PFSK-1 (cell line): ENCODE data around the gene CDK7.

Experiments used
- FOXP2 ChIP-seq: optimal IDR thresholded peaks from 2 replicates; pipeline ENCODE3; 2011; ENCODE audit warnings: borderline replicate concordance, control low read depth, inconsistent platforms; ENCODE audit not compliant: insufficient read depth; ENCODE audit errors: extremely low read length, extremely low read depth
- POLR2AphosphoS5 ChIP-seq: IDR thresholded peaks from 2 replicates; pipeline ENCODE4 v1.6.1; 2012; ENCODE audit warnings: low read depth, mild to moderate bottlenecking, control low read depth, low read length, moderate library complexity
- SIN3A ChIP-seq: IDR thresholded peaks from 2 replicates; pipeline ENCODE4 v1.6.1; 2012; ENCODE audit warnings: mild to moderate bottlenecking, low read length, moderate library complexity, borderline replicate concordance; ENCODE audit not compliant: insufficient read depth
- TAF1 ChIP-seq: IDR thresholded peaks from 2 replicates; pipeline ENCODE4 v1.6.1; 2012; ENCODE audit warnings: low read length, control low read depth, borderline replicate concordance; ENCODE audit not compliant: insufficient read depth

GRCh38 chr5:69284203-69284602 lies 49.5 kb downstream of the CDK7 start:
- TF ChIP-seq POLR2AphosphoS5 (no peak), FOXP2 (no peak), SIN3A (no peak), TAF1 (no peak)
